NT2/D1 (cell line): ENCODE results near the gene HIBADH.

Source experiments
- SUZ12 ChIP-seq: IDR thresholded peaks from 2 replicates; pipeline ENCODE4 v1.6.1; 2011; ENCODE audit not compliant: insufficient read length, insufficient read depth; ENCODE audit errors: extremely low read depth
- YY1 ChIP-seq: IDR thresholded peaks from 2 replicates; pipeline ENCODE4 v1.6.1; 2011; ENCODE audit not compliant: insufficient read length, insufficient read depth
- ZNF274 ChIP-seq: IDR thresholded peaks from 2 replicates; pipeline ENCODE4 v1.6.1; 2011; ENCODE audit warnings: mild to moderate bottlenecking, low read depth, low read length

- TF ChIP-seq ZNF274 (no peak), SUZ12 (no peak), YY1 (no peak)
These were observed 171.1 kb downstream of the HIBADH start for GRCh38 chr7:27491534-27491933.
